Testis (tissue), 2 donors: ENCODE data around the gene ATE1.

Experiments
- POLR2A ChIP-seq: fragments of 450-650 bp; IDR thresholded peaks from one replicate; pipeline ENCODE4 v1.6.1; 2017; ENCODE audit warnings: antibody characterized with exemption, mild to moderate bottlenecking, moderate library complexity
- TF ChIP-seq, protein P1 (sequence below), 3 experiments: fragments of 450-650 bp in 2 of 3; fragments of 200-600 bp in 1 of 3; sonication (generic) in 1 of 3; IDR thresholded peaks; one replicate each; pipeline ENCODE4 v1.5.1; 2016 to 2019; ENCODE audit warnings: antibody characterized with exemption in 3 of 3, mild to moderate bottlenecking in 2 of 3, moderate library complexity in 1 of 3

DNA sequence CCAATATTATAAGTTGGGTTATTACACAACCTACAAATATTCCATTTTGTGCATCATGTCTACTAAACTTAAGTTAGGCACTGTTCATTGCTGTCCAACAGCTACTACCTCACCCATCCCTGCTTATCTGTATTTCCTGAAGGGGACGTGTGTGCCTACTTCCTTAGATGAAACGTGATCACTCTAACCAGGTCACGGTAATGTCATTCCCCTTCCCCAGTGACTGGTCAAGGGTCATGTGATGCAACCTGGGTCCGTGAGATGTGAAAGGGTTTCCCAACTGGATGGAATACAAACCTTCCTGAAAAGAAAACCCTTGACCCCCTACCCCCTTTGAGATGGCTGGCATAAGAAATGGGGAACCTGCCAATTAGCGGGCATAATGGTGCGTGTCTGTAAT is 48.8 kb upstream of the ATE1 start:
- TF ChIP-seq, protein P1, sequence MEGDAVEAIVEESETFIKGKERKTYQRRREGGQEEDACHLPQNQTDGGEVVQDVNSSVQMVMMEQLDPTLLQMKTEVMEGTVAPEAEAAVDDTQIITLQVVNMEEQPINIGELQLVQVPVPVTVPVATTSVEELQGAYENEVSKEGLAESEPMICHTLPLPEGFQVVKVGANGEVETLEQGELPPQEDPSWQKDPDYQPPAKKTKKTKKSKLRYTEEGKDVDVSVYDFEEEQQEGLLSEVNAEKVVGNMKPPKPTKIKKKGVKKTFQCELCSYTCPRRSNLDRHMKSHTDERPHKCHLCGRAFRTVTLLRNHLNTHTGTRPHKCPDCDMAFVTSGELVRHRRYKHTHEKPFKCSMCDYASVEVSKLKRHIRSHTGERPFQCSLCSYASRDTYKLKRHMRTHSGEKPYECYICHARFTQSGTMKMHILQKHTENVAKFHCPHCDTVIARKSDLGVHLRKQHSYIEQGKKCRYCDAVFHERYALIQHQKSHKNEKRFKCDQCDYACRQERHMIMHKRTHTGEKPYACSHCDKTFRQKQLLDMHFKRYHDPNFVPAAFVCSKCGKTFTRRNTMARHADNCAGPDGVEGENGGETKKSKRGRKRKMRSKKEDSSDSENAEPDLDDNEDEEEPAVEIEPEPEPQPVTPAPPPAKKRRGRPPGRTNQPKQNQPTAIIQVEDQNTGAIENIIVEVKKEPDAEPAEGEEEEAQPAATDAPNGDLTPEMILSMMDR (IDR thresholded peaks at IDR 0.05), result no peak
- no peak for TF ChIP-seq POLR2A
